ENCODE data around the gene PYM1. TPM values are rescaled to one million over a fixed set of nuclear protein-coding genes. Genes with fewer than 3 reads are reported as not detected.

The PYM1 gene
- total RNA-seq, 1 experiment from 2014 or later, result 58.9 TPM

- no peak overlapping the region for H3K14ac ChIP-seq (ENCODE audit: insufficient read depth, low read length)
- H3K56ac ChIP-seq (ENCODE audit: insufficient read length, low read depth, low read length), result no peak overlapping the region
- no peaks in the 10 kb centered on the region for H3K27me3 ChIP-seq (ENCODE audit: insufficient read depth, low read length)
- H2BK120ac ChIP-seq (ENCODE audit: low read depth, low read length, poor library complexity, severe bottlenecking), result no peak overlapping the region
- no peaks in the 10 kb centered on the region for H3K9me3 ChIP-seq (ENCODE audit: control insufficient read depth, low read depth, low read length)
- H3T11ph ChIP-seq (ENCODE audit: low read length), result no peak overlapping the region
- Mint-ChIP-seq H3K27me3 (ENCODE audit: low read depth) (no peaks in the 10 kb centered on the region), H3K27ac (peak overlapping the region; percentile 21 to 98 (median 60); a peak in 6 of 7 replicates), H3K36me3 (ENCODE audit: insufficient read depth in 1 of 3, low read depth in 3 of 3) (peaks cover 6 to 27% (median 23%) of the 10 kb centered on the region in 3 experiments; a peak in 6 of 7 replicates), H3K4me3 (peak overlapping the region; percentile 96 to 99), H3K9me3 (no peaks in the 10 kb centered on the region), H3K4me1 (peaks cover 22 to 28% of the 10 kb centered on the region in 2 experiments)
- H4K8ac ChIP-seq (replicated peaks; ENCODE audit: insufficient read length, low read depth, low read length), result no peak overlapping the region
- no peak overlapping the region for H2BK12ac ChIP-seq (ENCODE audit: insufficient read length, low read depth, low read length)
- no peaks in the 10 kb centered on the region for H3K79me1 ChIP-seq (ENCODE audit: insufficient read depth, low read depth, low read length, poor library complexity, severe bottlenecking)
- no peaks in the 10 kb centered on the region for H4K20me1 ChIP-seq (ENCODE audit: control insufficient read depth, insufficient read depth, insufficient read length)
- H2BK15ac ChIP-seq (ENCODE audit: low read depth, low read length), result no peak overlapping the region
- no peak overlapping the region for H3K27ac ChIP-seq (ENCODE audit: insufficient read length, low read depth, low read length)
- H3K9ac ChIP-seq (ENCODE audit: extremely low read depth, insufficient read length, low read length), result peak overlapping the region; percentile 18
- no peak overlapping the region for H3K18ac ChIP-seq (ENCODE audit: insufficient read length, low read depth, low read length)
- H2BK20ac ChIP-seq (ENCODE audit: low read depth, low read length, poor library complexity, severe bottlenecking), result no peak overlapping the region
- TF ChIP-seq, protein P1, sequence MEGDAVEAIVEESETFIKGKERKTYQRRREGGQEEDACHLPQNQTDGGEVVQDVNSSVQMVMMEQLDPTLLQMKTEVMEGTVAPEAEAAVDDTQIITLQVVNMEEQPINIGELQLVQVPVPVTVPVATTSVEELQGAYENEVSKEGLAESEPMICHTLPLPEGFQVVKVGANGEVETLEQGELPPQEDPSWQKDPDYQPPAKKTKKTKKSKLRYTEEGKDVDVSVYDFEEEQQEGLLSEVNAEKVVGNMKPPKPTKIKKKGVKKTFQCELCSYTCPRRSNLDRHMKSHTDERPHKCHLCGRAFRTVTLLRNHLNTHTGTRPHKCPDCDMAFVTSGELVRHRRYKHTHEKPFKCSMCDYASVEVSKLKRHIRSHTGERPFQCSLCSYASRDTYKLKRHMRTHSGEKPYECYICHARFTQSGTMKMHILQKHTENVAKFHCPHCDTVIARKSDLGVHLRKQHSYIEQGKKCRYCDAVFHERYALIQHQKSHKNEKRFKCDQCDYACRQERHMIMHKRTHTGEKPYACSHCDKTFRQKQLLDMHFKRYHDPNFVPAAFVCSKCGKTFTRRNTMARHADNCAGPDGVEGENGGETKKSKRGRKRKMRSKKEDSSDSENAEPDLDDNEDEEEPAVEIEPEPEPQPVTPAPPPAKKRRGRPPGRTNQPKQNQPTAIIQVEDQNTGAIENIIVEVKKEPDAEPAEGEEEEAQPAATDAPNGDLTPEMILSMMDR (conservative IDR thresholded peaks at IDR 0.05), result no peak
- no peak overlapping the region for H4K5ac ChIP-seq (ENCODE audit: insufficient read length, low read depth, low read length)
- H3K4ac ChIP-seq (ENCODE audit: low read depth, low read length), result no peak overlapping the region
- H3K4me2 ChIP-seq (ENCODE audit: insufficient read depth, insufficient read length, low read length), result peak overlapping the region; percentile 93
- no CpG with 5 or more reads among the region's 5 CpGs for WGBS (ENCODE audit: extremely low coverage, insufficient read length, low lambda C conversion rate)
- peaks cover 15% of the 10 kb centered on the region for H3K23me2 ChIP-seq (ENCODE audit: insufficient read length, low read depth, low read length, poor library complexity, severe bottlenecking)
- H2AK5ac ChIP-seq (ENCODE audit: insufficient read length, low read length), result no peak overlapping the region
- H3K23ac ChIP-seq (ENCODE audit: insufficient read length, low read depth, low read length), result no peak overlapping the region
- peak; percentile 47 for DNase-seq
- H3K79me2 ChIP-seq (ENCODE audit: insufficient read depth, low read length), result no peaks in the 10 kb centered on the region; the same call in 1 of the 2 replicates
- peaks cover 3% of the 10 kb centered on the region; the same call in 1 of the 2 replicates for H3K4me1 ChIP-seq (ENCODE audit: insufficient read depth, low read length)
- H2AFZ ChIP-seq (ENCODE audit: low read length), result no peak overlapping the region
- no peak overlapping the region for H2BK5ac ChIP-seq (ENCODE audit: insufficient read length, low read length)
- H4K91ac ChIP-seq (ENCODE audit: insufficient read length, low read depth, low read length), result no peak overlapping the region
Measured at GRCh38 chr12:55965240-55965639, 37.5 kb upstream of the PYM1 start.
